ENCODE measurements around the gene FAM210A. TPM values are rescaled to one million over a fixed set of nuclear protein-coding genes. Genes with fewer than 3 reads are reported as not detected.

Gene FAM210A
- total RNA-seq, 1 experiment from 2014 or later: 21.0 TPM

DNA sequence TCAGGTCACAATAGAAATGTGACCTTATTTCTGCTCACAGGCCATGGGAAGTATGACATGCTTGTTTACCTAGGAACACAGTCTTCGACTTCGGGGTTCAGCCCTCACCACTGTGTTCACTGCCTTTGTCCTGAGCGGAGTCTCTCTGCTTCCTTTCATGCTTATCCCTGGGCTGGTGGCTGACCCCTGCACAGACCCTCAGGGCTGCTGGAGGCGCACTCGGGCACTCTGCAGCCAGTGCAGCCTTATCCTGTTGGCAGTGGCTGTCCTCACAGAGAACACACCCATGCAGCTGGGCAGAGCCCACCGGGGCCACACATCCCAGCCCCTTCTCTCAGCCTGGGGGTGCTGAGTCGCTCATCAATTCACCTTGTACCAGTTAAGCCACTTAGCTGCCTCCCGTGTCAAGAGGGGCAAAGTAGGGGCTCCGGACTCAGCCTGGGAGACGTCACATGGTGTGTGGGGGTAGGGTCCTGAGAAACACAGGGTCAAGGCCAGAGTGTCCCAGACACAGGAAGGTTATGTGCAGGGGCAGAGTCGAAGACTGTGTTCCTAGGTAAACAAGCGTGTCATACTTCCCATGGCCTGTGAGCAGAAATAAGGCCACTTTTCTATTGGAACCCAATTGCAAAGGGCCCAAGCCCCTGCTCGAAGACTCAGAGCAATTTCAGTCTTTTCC is 107.5 kb downstream of the FAM210A start:
- no peak overlapping the region for H3K4me3 ChIP-seq (ENCODE audit: low read depth in 2 of 2, low read length in 2 of 2)
- in situ Hi-C loops (cut with HindIII; ENCODE audit: low pct_unique_long_range_greater_than_20kb, low sequenced_read_pairs): no loop called here
- intact Hi-C loops (cut with micrococcal nuclease; ENCODE audit: unreplicated experiment): no loop called here
- ChIA-PET POLR2A (no interaction called here), CTCF (interaction anchor here (0.6 kb wide), 1 partner anchor 201 kb away, joined by 6 read pairs; no protein-coding TSS in a partner anchor)
- no peaks in the 10 kb centered on the region for H3K4me1 ChIP-seq (ENCODE audit: control insufficient read depth, insufficient read depth, low read length)
- TF ChIP-seq TCF7L2 (IDR thresholded peaks at IDR 0.05; ENCODE audit: low read depth, low read length) (no peak), CTCF (IDR thresholded peaks at IDR 0.05) (no peak), SIN3A (IDR thresholded peaks at IDR 0.05; ENCODE audit: borderline replicate concordance, insufficient read depth, low read depth, low read length) (no peak), POLR2AphosphoS5 (IDR thresholded peaks at IDR 0.05; ENCODE audit: low read depth, low read length) (no peak)
- TF ChIP-seq, protein P1, sequence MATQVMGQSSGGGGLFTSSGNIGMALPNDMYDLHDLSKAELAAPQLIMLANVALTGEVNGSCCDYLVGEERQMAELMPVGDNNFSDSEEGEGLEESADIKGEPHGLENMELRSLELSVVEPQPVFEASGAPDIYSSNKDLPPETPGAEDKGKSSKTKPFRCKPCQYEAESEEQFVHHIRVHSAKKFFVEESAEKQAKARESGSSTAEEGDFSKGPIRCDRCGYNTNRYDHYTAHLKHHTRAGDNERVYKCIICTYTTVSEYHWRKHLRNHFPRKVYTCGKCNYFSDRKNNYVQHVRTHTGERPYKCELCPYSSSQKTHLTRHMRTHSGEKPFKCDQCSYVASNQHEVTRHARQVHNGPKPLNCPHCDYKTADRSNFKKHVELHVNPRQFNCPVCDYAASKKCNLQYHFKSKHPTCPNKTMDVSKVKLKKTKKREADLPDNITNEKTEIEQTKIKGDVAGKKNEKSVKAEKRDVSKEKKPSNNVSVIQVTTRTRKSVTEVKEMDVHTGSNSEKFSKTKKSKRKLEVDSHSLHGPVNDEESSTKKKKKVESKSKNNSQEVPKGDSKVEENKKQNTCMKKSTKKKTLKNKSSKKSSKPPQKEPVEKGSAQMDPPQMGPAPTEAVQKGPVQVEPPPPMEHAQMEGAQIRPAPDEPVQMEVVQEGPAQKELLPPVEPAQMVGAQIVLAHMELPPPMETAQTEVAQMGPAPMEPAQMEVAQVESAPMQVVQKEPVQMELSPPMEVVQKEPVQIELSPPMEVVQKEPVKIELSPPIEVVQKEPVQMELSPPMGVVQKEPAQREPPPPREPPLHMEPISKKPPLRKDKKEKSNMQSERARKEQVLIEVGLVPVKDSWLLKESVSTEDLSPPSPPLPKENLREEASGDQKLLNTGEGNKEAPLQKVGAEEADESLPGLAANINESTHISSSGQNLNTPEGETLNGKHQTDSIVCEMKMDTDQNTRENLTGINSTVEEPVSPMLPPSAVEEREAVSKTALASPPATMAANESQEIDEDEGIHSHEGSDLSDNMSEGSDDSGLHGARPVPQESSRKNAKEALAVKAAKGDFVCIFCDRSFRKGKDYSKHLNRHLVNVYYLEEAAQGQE (IDR thresholded peaks at IDR 0.05; ENCODE audit: insufficient read depth in 1 of 2, low read depth in 2 of 2, low read length in 1 of 2): no peak
- no peak overlapping the region for H3K27ac ChIP-seq (ENCODE audit: low read length)
- BruUV-seq (replicated peaks): no TSS peak
- ATAC-seq (no peak), DNase-seq (ENCODE audit: low read depth, low spot score) (no peak)
- no peaks in the 10 kb centered on the region for H3K9me3 ChIP-seq (ENCODE audit: control insufficient read depth, insufficient read depth, low read depth, low read length)
- no peaks in the 10 kb centered on the region for H3K36me3 ChIP-seq (ENCODE audit: control insufficient read depth, insufficient read depth, low read length)
- peaks cover 2% of the 10 kb centered on the region; the same call in 1 of the 2 replicates for H3K27me3 ChIP-seq (ENCODE audit: control insufficient read depth, insufficient read depth, low read length)

DNA sequence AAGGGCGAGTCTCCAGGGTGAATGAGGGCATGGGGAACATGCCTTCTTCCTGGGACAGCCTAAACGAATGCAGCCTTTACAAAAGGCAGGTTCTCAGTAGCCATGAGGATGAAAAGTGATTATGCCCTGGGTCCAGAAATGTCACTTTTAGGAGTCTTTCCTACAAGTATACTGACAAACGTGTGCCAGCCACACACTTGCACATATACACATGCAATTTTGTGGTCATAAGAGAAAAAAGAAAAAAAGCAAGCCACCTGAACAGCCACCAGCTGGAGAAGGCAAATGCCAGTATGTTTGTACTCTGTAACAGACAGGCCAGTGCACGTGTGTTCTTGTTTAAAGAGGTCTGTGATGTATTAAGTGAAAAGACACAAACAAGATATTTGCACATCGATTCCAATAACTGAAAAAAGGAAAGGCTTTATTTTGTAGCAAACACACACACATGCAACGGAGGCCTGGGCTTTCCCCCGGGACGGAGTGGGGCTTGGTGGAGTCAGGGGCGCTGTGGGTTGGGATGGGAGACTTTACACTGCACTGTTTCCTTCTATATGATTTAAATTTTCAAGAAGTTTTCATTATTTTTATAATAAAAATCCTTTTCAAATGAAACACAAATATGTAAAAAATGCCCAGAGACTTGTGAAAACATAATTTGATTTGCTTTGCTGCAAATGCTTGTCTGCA is 108.4 kb downstream of the FAM210A start:
- in situ Hi-C loops (cut with HindIII; ENCODE audit: low pct_unique_long_range_greater_than_20kb, low sequenced_read_pairs) (no loop called here), intact Hi-C loops (cut with micrococcal nuclease; ENCODE audit: unreplicated experiment) (no loop called here)
- Histone ChIP-seq H3K36me3 (ENCODE audit: control insufficient read depth, insufficient read depth, low read length) (no peaks in the 10 kb centered on the region), H3K4me1 (ENCODE audit: control insufficient read depth, insufficient read depth, low read length) (no peaks in the 10 kb centered on the region), H3K27me3 (ENCODE audit: control insufficient read depth, insufficient read depth, low read length) (peaks cover 2% of the 10 kb centered on the region; the same call in 1 of the 2 replicates), H3K9me3 (ENCODE audit: control insufficient read depth, insufficient read depth, low read depth, low read length) (no peaks in the 10 kb centered on the region), H3K4me3 (ENCODE audit: low read depth in 2 of 2, low read length in 2 of 2) (no peak overlapping the region), H3K27ac (ENCODE audit: low read length) (no peak overlapping the region)
- DNase-seq (ENCODE audit: low read depth, low spot score): no peak
- TF ChIP-seq, protein P1 (IDR thresholded peaks at IDR 0.05; ENCODE audit: insufficient read depth in 1 of 2, low read depth in 2 of 2, low read length in 1 of 2): no peak
- no peak for TF ChIP-seq CTCF (IDR thresholded peaks at IDR 0.05)
- TF ChIP-seq SIN3A (IDR thresholded peaks at IDR 0.05; ENCODE audit: borderline replicate concordance, insufficient read depth, low read depth, low read length): no peak
- no peak for TF ChIP-seq TCF7L2 (IDR thresholded peaks at IDR 0.05; ENCODE audit: low read depth, low read length)
- TF ChIP-seq POLR2AphosphoS5 (IDR thresholded peaks at IDR 0.05; ENCODE audit: low read depth, low read length): no peak
- ChIA-PET POLR2A (no interaction called here), CTCF (interaction anchor here (0.6 kb wide), 1 partner anchor 200 kb away, joined by 6 read pairs; no protein-coding TSS in a partner anchor)
- BruUV-seq (replicated peaks): no TSS peak
- no peak for ATAC-seq
